H1 (cell line): ENCODE results near the gene DESI1. TPM values are rescaled to one million over a fixed set of nuclear protein-coding genes. Genes with fewer than 3 reads are reported as not detected.

Experiments
- CTCF ChIA-PET: fragments of 300-600 bp; sonication (Branson Sonifier 250); formaldehyde crosslinking; loops from one replicate; lab custom pipeline; 2021; ENCODE audit not compliant: partially characterized antibody; lab: Charles Lee
- POLR2A ChIA-PET: fragments of 300-600 bp; sonication (Branson Sonifier 250); formaldehyde crosslinking; loops from one replicate; lab custom pipeline; 2021; ENCODE audit warnings: inconsistent platforms; ENCODE audit not compliant: partially characterized antibody; lab: Charles Lee
- DNase-seq, 2 experiments: peaks; one replicate each; pipeline versions ENCODE4 v3.0.0 to v3.0.0-alpha.2; 2010 to 2022; ENCODE audit warnings: low spot score in 2 of 2, low read depth in 1 of 2, mixed read lengths in 1 of 2
- FAIRE-seq: peaks from 2 replicates; lab custom pipeline; 2011; peaks lifted over from hg19 to GRCh38; lab: Jason Lieb, UNC
- H2AFZ ChIP-seq: 2 replicates; pipeline ENCODE4 v1.8.1; 2012; ENCODE audit warnings: low read length, inconsistent platforms
- H2AK5ac ChIP-seq: 2 replicates; pipeline ENCODE4 v1.6.1; 2013; ENCODE audit warnings: low read depth, low read length
- H2BK120ac ChIP-seq: replicated peaks from 2 replicates; pipeline ENCODE3; 2013; ENCODE audit warnings: low read depth, low read length, inconsistent platforms
- H2BK12ac ChIP-seq: 2 replicates; pipeline ENCODE4 v1.6.1; 2013; ENCODE audit warnings: low read depth, low read length
- H2BK15ac ChIP-seq: 2 replicates; pipeline ENCODE4 v1.6.1; 2013; ENCODE audit warnings: low read length
- H2BK20ac ChIP-seq: 2 replicates; pipeline ENCODE4 v1.6.1; 2013; ENCODE audit warnings: low read length
- H2BK5ac ChIP-seq: 2 replicates; pipeline ENCODE4 v1.6.1; 2013; ENCODE audit warnings: low read depth, low read length
- H3K14ac ChIP-seq: 2 replicates; pipeline ENCODE4 v1.6.1; 2013; ENCODE audit warnings: inconsistent platforms; ENCODE audit not compliant: insufficient read length
- H3K18ac ChIP-seq: 2 replicates; pipeline ENCODE4 v1.6.1; 2013; ENCODE audit warnings: low read length; ENCODE audit errors: extremely low read depth
- H3K23ac ChIP-seq: 2 replicates; pipeline ENCODE4 v1.6.1; 2013; ENCODE audit warnings: inconsistent platforms; ENCODE audit not compliant: insufficient read length
- H3K23me2 ChIP-seq: 2 replicates; pipeline ENCODE4 v1.6.1; 2013; ENCODE audit warnings: low read depth, low read length
- H3K27ac ChIP-seq: 2 replicates; pipeline ENCODE4 v1.6.1; 2011; ENCODE audit warnings: low read depth, low read length, inconsistent platforms
- H3K27me3 ChIP-seq, 4 experiments: replicated peaks in 1 of 4; 1 replicate in 1 of 4; 2 replicates in 3 of 4; pipeline versions ENCODE4 v1.6.1 to v1.8.1; 2011 to 2013; ENCODE audit warnings: low read length in 3 of 4, mild to moderate bottlenecking in 3 of 4, inconsistent platforms in 2 of 4, mixed read lengths in 2 of 4, moderate library complexity in 1 of 4; ENCODE audit not compliant: control insufficient read depth in 3 of 4, insufficient read depth in 3 of 4; ENCODE audit errors: extremely low read depth in 1 of 4
- H3K36me3 ChIP-seq, 4 experiments: 2 replicates each; pipeline versions ENCODE4 v1.6.1 to v1.8.1; 2011 to 2013; ENCODE audit warnings: mild to moderate bottlenecking in 4 of 4, low read length in 3 of 4, moderate library complexity in 2 of 4, control low read depth in 1 of 4, inconsistent platforms in 1 of 4; ENCODE audit not compliant: insufficient read depth in 4 of 4, control insufficient read depth in 2 of 4
- H3K4ac ChIP-seq: replicated peaks from 2 replicates; pipeline ENCODE3; 2013; ENCODE audit warnings: low read length, low read depth, mixed read lengths, inconsistent platforms; ENCODE audit not compliant: insufficient read length
- H3K4me1 ChIP-seq, 4 experiments: replicated peaks in 1 of 4; 1 replicate in 1 of 4; 2 replicates in 3 of 4; pipeline versions ENCODE4 v1.6.1 to v1.8.1; 2011 to 2013; ENCODE audit warnings: low read length in 3 of 4, inconsistent platforms in 2 of 4, mixed read lengths in 1 of 4; ENCODE audit not compliant: insufficient read depth in 4 of 4, control insufficient read depth in 3 of 4
- H3K4me2 ChIP-seq, 2 experiments: 2 replicates each; pipeline versions ENCODE4 v1.6.1 to v1.8.1; 2011 to 2013; ENCODE audit warnings: low read depth in 2 of 2, low read length in 2 of 2, control low read depth in 1 of 2, inconsistent platforms in 1 of 2, mild to moderate bottlenecking in 1 of 2; ENCODE audit not compliant: insufficient read depth in 1 of 2
- H3K4me3 ChIP-seq, 4 experiments: fragments of 200-600, 300-600 bp in 1 of 4; sonication (generic), shearing (Covaris generic), sonication (Bioruptor Twin) in 1 of 4; 2 replicates each; pipeline versions ENCODE4 v1.5.1 to v1.8.1; 2011 to 2016; ENCODE audit warnings: low read length in 4 of 4, low read depth in 3 of 4, control low read depth in 2 of 4, inconsistent platforms in 2 of 4, mild to moderate bottlenecking in 2 of 4, mixed read lengths in 1 of 4, moderate library complexity in 1 of 4; ENCODE audit not compliant: insufficient read depth in 2 of 4; ENCODE audit errors: extremely low read depth in 1 of 4
- H3K56ac ChIP-seq: replicated peaks from 2 replicates; pipeline ENCODE3; 2013; ENCODE audit warnings: low read depth, mild to moderate bottlenecking, mixed read lengths, low read length, inconsistent platforms; ENCODE audit not compliant: insufficient read length
- H3K79me1 ChIP-seq: 2 replicates; pipeline ENCODE4 v1.6.1; 2013; ENCODE audit warnings: low read depth, low read length, control low read depth
- H3K79me2 ChIP-seq, 2 experiments: 2 replicates each; pipeline versions ENCODE4 v1.6.1 to v1.8.1; 2012 to 2013; ENCODE audit warnings: low read length in 2 of 2, mild to moderate bottlenecking in 2 of 2, inconsistent platforms in 1 of 2; ENCODE audit not compliant: insufficient read depth in 2 of 2, control insufficient read depth in 1 of 2
- H3K9ac ChIP-seq, 4 experiments: replicated peaks in 1 of 4; 1 replicate in 1 of 4; 2 replicates in 3 of 4; pipeline versions ENCODE4 v1.6.1 to v1.8.1; 2011 to 2013; ENCODE audit warnings: low read depth in 3 of 4, low read length in 3 of 4, control low read depth in 2 of 4, mild to moderate bottlenecking in 2 of 4, moderate library complexity in 2 of 4, inconsistent platforms in 1 of 4; ENCODE audit errors: extremely low read depth in 1 of 4
- H3K9me3 ChIP-seq, 2 experiments: 2 replicates each; pipeline versions ENCODE4 v1.6.1 to v1.8.1; 2012 to 2013; ENCODE audit warnings: mild to moderate bottlenecking in 2 of 2, moderate library complexity in 2 of 2, control low read depth in 1 of 2, inconsistent platforms in 1 of 2, low read depth in 1 of 2, low read length in 1 of 2, mixed read lengths in 1 of 2; ENCODE audit not compliant: insufficient read depth in 2 of 2
- H4K20me1 ChIP-seq, 2 experiments: replicated peaks in 1 of 2; 2 replicates each; pipeline versions ENCODE3 to v1.8.1; 2011 to 2013; ENCODE audit warnings: inconsistent platforms in 2 of 2, low read length in 2 of 2, mild to moderate bottlenecking in 1 of 2; ENCODE audit not compliant: insufficient read depth in 2 of 2, control insufficient read depth in 1 of 2
- H4K5ac ChIP-seq: 2 replicates; pipeline ENCODE4 v1.6.1; 2013; ENCODE audit warnings: low read length, low read depth, mixed read lengths, inconsistent platforms; ENCODE audit not compliant: insufficient read length
- H4K8ac ChIP-seq: 2 replicates; pipeline ENCODE4 v1.8.0; 2013; ENCODE audit warnings: mild to moderate bottlenecking, moderate library complexity, low read length, inconsistent platforms; ENCODE audit not compliant: insufficient read depth; ENCODE audit errors: extremely low read depth
- H4K91ac ChIP-seq: replicated peaks from 2 replicates; pipeline ENCODE3; 2013; ENCODE audit warnings: low read length, mixed read lengths, inconsistent platforms; ENCODE audit not compliant: insufficient read length
- BCL11A ChIP-seq, 2 experiments: IDR thresholded peaks; one replicate each; pipeline ENCODE4 v1.6.1; 2011; ENCODE audit warnings: low read depth in 2 of 2, low read length in 2 of 2, mild to moderate bottlenecking in 2 of 2
- CHD2 ChIP-seq: IDR thresholded peaks from 2 replicates; pipeline ENCODE4 v1.6.1; 2012; ENCODE audit warnings: low read length, improper control_type of control experiment
- CTBP2 ChIP-seq: IDR thresholded peaks from 2 replicates; pipeline ENCODE4 v1.7.0; 2011; ENCODE audit warnings: borderline replicate concordance, mild to moderate bottlenecking, moderate library complexity, mixed read lengths, low read length; ENCODE audit not compliant: insufficient read depth, insufficient read length
- CTCF ChIP-seq, 3 experiments: IDR thresholded peaks; 1 replicate in 2 of 3; 2 replicates in 1 of 3; pipeline versions ENCODE4 v1.5.1 to v1.6.1; 2011; ENCODE audit warnings: low read length in 3 of 3, mild to moderate bottlenecking in 3 of 3, inconsistent platforms in 2 of 3, low read depth in 1 of 3, moderate library complexity in 1 of 3; ENCODE audit not compliant: insufficient read depth in 1 of 3; ENCODE audit errors: control extremely low read depth in 1 of 3
- HDAC2 ChIP-seq, 2 experiments: fragments of 300-600 bp in 1 of 2; sonication (generic) in 1 of 2; IDR thresholded peaks; 2 replicates each; pipeline ENCODE4 v1.6.1; 2011 to 2012; ENCODE audit warnings: low read depth in 2 of 2, low read length in 2 of 2, mild to moderate bottlenecking in 2 of 2, moderate library complexity in 2 of 2, borderline replicate concordance in 1 of 2, inconsistent platforms in 1 of 2
- NANOG ChIP-seq: IDR thresholded peaks from 2 replicates; pipeline ENCODE4 v1.6.1; 2011; ENCODE audit warnings: low read length, low read depth, mild to moderate bottlenecking, inconsistent platforms; ENCODE audit not compliant: insufficient read depth, poor library complexity, severe bottlenecking
- POU5F1 ChIP-seq: IDR thresholded peaks from 2 replicates; pipeline ENCODE4 v1.6.1; 2011; ENCODE audit warnings: low read depth, mild to moderate bottlenecking, low read length, moderate library complexity
- WGBS, 2 experiments: shearing (Covaris generic) in 1 of 2; methylation state at CpG; one replicate each; pipeline versions ENCODE4 v1.1.6 to v1.1.7; 2013 to 2015; ENCODE audit warnings: low lambda C conversion rate in 2 of 2, mixed read lengths in 2 of 2, inconsistent platforms in 1 of 2, low coverage in 1 of 2, missing lambda C conversion rate in 1 of 2; ENCODE audit not compliant: insufficient replicate concordance in 2 of 2, insufficient coverage in 1 of 2, insufficient read length in 1 of 2; ENCODE audit errors: extremely low coverage in 1 of 2, missing lambda C conversion rate in 1 of 2; 5-methylcytosine and 5-hydroxymethylcytosine counted together
- polyA plus RNA-seq, 7 experiments: library from polyadenylated mRNA; depleted of rRNA in 3 of 7; stranded (reverse) in 5 of 7; unstranded in 2 of 7; fragments of >200 nt in 5 of 7; fragments of 200-250 nt in 2 of 7; gene quantifications; 1 replicate in 5 of 7; 2 replicates in 1 of 7; 4 replicates in 1 of 7; pipeline versions ENCODE4 v1.2.1 to v1.2.3, GENCODE V29; 2011 to 2013; ENCODE audit warnings: missing spikeins in 2 of 7, mixed read lengths in 2 of 7
- total RNA-seq: library from RNA; stranded (reverse); fragmentation: NEBNext Ultra II Directional; extraction: Animal tissue kit (Norgen Biotek cat#: 25700); gene quantifications from 2 replicates; pipeline ENCODE4 v1.2.1, GENCODE V29; 2021

Gene DESI1
- total and polyA plus RNA-seq, 2 of the 8 experiments (the other 6 are each of a cell fraction or from before 2014, with no cell fraction given) = 27.6 to 34.3 TPM

- H3K23ac ChIP-seq = no peak overlapping the region
- no peak overlapping the region for H4K5ac ChIP-seq
- H3K27me3 ChIP-seq = 0 out of 7 replicates have a peak, but pooled peaks cover 0 to 3% (median 0%) of the 10 kb centered on the region in 4 experiments
- CTCF ChIA-PET = interaction anchor here (0.8 to 16.1 kb wide), 8 partner anchors 9 to 164 kb away, joined by 3 to 169 read pairs (median 9); no protein-coding TSS in a partner anchor
- no peak overlapping the region for H2BK20ac ChIP-seq
- peaks cover 0 to 10% (median 5%) of the 10 kb centered on the region in 4 experiments; a peak in 5 of 7 replicates for H3K4me1 ChIP-seq
- no peak overlapping the region for H4K91ac ChIP-seq
- H3K9ac ChIP-seq = no peak overlapping the region
- no peaks in the 10 kb centered on the region for H3K36me3 ChIP-seq
- H3K23me2 ChIP-seq = peaks cover 3% of the 10 kb centered on the region; the same call in 1 of the 2 replicates
- FAIRE-seq (no peak), DNase-seq (no peak)
- H2BK12ac ChIP-seq = no peak overlapping the region
- no peak overlapping the region for H3K18ac ChIP-seq
- H3K4me3 ChIP-seq = no peak overlapping the region
- H2BK5ac ChIP-seq = no peak overlapping the region
- H4K8ac ChIP-seq = no peak overlapping the region
- no peak overlapping the region for H3K56ac ChIP-seq
- TF ChIP-seq BCL11A (IDR thresholded peaks at IDR 0.05; ENCODE audit: low read depth in 2 of 2, low read length in 2 of 2) = no peak
- no peak for TF ChIP-seq POU5F1
- no peak for TF ChIP-seq CTCF (IDR thresholded peaks at IDR 0.05; ENCODE audit: control extremely low read depth in 1 of 3, insufficient read depth in 1 of 3, low read depth in 1 of 3, low read length in 3 of 3)
- no peak for TF ChIP-seq HDAC2 (IDR thresholded peaks at IDR 0.05; ENCODE audit: borderline replicate concordance in 1 of 2, low read depth in 2 of 2, low read length in 2 of 2)
- TF ChIP-seq CHD2 = no peak
- no peak for TF ChIP-seq CTBP2
- TF ChIP-seq NANOG = no peak
- no peak overlapping the region for H2AK5ac ChIP-seq
- no peak overlapping the region for H2AFZ ChIP-seq
- H3K4ac ChIP-seq = no peak overlapping the region
- H3K9me3 ChIP-seq = no peaks in the 10 kb centered on the region
- H2BK120ac ChIP-seq = no peak overlapping the region
- H3K27ac ChIP-seq = no peak overlapping the region
- no peak overlapping the region for H2BK15ac ChIP-seq
- H3K14ac ChIP-seq = no peak overlapping the region
- no peaks in the 10 kb centered on the region for H3K79me1 ChIP-seq
- H3K79me2 ChIP-seq = no peaks in the 10 kb centered on the region
- no peaks in the 10 kb centered on the region for H4K20me1 ChIP-seq
- WGBS, 2 experiments = 89% methylated on average over 3 of the region's 3 CpGs; no CpG with 5 or more reads in 1 of the 2 experiments
- POLR2A ChIA-PET = interaction anchor here (0.7 to 0.9 kb wide), 4 partner anchors 19 to 54 kb away, joined by 3 read pairs; partner anchors contain the start of genes PMM1 and XRCC6
- no peak overlapping the region for H3K4me2 ChIP-seq
Observed at GRCh38 chr22:41567512-41567768, 53.4 kb downstream of the DESI1 start.
